IPS-11a (cell line): Measurements from ENCODE around the gene RAB44.
"Not testable (repeated sequence)": the region's sequence is repeated elsewhere in the genome, so short reads cannot be mapped to it uniquely, and the experiment has no call there.

ENCODE experiments used
- H3K4me3 ChIP-seq: one replicate; pipeline ENCODE4 v1.5.1; 2013; ENCODE audit warnings: low read depth, low read length, control low read depth

RAB44 gene

GRCh38 chr6:36686668-36687513, 10.7 kb upstream of the RAB44 start:
- H3K4me3 ChIP-seq: no peak overlapping the region

DNA sequence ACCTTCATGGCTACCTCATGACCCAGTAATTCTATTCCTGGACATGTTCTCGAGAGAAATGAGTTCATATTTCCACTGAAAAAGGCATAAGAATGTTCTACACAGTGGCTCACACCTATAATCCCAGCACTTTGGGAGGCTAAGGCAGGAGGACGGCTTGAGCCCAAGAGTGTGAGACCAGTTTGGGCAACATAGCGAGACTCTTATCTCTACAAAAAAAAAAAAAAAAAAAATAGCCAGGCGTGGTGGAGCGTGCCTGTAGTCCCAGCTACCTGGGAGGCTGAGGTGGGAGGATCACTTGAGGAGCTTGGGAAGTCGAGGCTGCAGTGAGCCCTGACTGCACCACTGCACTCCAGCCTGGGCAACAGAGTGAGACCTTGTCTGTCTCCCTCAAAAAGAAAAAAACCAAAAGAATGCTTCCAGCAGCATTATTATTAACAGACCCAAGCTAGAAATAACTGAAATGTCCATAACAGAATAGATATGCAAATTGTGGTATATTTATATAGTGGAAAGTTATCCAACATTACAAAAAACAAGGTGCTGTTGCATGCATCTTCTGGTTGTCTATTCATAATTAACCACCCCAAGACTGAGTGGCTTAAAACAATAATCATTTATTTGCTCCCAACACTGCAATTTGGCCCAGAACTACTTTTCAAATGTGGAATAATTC, 9.4 kb upstream of the RAB44 start:
- no peak overlapping the region for H3K4me3 ChIP-seq

- no peak overlapping the region for H3K4me3 ChIP-seq
Observed at GRCh38 chr6:36688739-36689075, 8.9 kb upstream of the RAB44 start.

DNA sequence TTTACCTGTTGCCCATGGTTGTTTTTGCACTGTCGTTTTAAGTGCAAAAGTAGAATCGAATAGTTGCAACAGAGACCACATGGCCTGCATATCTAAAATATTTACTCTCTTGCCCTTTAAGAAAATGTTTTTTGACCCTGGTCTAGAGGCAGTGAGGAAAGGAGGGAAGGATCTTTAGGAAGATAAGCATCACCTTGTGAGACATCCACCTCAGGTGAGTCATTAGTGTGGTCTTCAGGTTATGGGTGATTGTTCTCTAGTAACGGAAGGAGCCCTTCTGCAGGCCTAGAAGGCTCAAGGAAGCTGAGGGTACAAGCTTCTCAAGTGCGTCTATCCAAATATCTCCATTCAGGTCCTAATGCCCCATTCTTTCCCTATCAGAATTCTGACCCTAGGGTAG, 6.6 kb upstream of the RAB44 start:
- no peak overlapping the region for H3K4me3 ChIP-seq

GRCh38 chr6:36691612-36692011, 6.0 kb upstream of the RAB44 start:
- H3K4me3 ChIP-seq: no peak overlapping the region

GRCh38 chr6:36692220-36692619, 5.4 kb upstream of the RAB44 start:
- H3K4me3 ChIP-seq: no peak overlapping the region

- no peak overlapping the region for H3K4me3 ChIP-seq
Observed at GRCh38 chr6:36692861-36693702, 4.5 kb upstream of the RAB44 start.

DNA sequence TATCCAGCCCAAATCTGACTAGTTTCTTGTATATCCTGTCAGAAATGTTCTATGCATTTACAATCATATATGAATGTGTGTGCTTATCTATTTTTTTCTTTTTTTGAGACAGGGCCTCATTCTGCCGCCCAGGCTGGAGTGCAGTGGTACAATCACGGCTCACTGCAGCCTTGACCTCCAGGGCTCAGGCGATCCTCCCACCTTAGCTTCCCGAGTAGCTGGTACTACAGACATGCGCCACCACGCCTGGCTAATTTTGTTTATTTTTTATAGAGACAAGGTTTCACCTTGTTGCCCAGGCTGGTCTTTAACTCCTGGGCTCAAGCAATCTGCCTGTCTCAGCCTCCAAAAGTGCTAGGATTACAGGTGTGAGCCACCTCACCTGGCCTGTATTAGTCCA, 3.0 kb upstream of the RAB44 start:
- H3K4me3 ChIP-seq: no peak overlapping the region

DNA sequence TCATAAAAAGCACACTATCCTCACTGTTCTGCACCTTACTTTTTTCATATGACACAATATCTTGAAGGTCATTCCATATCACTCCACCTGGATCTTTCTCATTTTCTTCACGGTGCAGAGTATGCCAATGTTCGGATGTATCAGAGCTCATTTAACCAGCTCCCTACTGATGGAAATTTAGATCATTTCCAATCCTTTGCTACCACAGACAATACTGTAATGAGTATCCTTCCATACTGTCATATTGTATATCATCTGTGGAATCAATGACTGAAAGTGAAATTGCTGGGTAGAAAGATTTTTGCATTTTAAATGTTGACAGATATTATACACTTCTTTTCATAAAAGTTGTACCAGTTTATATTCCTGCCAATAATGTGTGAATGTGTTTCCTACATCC, 2.2 kb upstream of the RAB44 start:
- no peak overlapping the region for H3K4me3 ChIP-seq

- no peak overlapping the region for H3K4me3 ChIP-seq
Observed at GRCh38 chr6:36698196-36698595, 570 bp downstream of the RAB44 start.

DNA sequence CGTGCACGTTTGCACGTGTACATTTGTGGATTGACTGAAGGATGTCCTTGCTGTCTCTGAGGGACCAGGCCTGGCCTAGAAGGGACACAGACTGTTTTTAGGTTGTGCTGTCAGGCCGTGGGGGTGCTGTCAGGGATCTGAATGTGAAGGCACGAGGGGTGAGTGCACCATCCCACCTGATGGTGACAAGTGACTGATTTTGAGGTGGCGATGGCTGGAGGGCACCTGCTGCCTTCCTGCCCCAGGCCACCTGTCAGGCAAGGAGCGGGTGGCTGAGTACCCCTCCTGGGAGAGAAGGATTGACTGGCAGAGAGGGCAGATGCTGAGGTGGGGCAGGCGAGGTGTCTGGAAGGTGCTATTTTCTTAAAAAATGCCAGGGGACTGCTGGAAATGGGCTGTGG, 1.2 kb downstream of the RAB44 start:
- H3K4me3 ChIP-seq: no peak overlapping the region

DNA sequence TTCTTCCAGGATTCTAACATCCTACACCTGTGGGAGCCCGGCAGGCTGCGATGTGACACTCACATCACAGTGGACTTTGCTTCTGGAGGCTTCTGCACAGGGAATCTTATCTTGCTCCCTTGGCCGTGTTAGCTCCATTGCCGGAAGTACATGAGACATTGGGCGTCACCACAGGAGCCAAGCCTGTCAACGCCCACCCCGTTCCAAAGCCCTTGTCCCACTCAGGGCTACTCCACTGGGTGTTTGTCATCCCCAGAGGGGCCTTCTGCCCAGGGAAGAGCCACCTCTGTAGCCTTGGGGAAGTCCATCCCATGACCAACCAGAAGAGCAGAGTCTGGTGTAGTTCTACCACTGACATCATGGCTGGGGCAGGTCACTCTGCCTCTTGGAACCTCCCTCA, 1.7 kb downstream of the RAB44 start:
- no peak overlapping the region for H3K4me3 ChIP-seq

- H3K4me3 ChIP-seq: no peak overlapping the region
Observed at GRCh38 chr6:36700071-36700812, 2.6 kb downstream of the RAB44 start.

- no peak overlapping the region for H3K4me3 ChIP-seq
Observed at GRCh38 chr6:36700831-36701230, 3.2 kb downstream of the RAB44 start.

GRCh38 chr6:36701401-36701991, 3.9 kb downstream of the RAB44 start:
- H3K4me3 ChIP-seq: no peak overlapping the region

- no peak overlapping the region for H3K4me3 ChIP-seq
Observed at GRCh38 chr6:36702656-36703055, 5.0 kb downstream of the RAB44 start.

- H3K4me3 ChIP-seq: no peak overlapping the region
Observed at GRCh38 chr6:36703081-36703606, 5.5 kb downstream of the RAB44 start.

DNA sequence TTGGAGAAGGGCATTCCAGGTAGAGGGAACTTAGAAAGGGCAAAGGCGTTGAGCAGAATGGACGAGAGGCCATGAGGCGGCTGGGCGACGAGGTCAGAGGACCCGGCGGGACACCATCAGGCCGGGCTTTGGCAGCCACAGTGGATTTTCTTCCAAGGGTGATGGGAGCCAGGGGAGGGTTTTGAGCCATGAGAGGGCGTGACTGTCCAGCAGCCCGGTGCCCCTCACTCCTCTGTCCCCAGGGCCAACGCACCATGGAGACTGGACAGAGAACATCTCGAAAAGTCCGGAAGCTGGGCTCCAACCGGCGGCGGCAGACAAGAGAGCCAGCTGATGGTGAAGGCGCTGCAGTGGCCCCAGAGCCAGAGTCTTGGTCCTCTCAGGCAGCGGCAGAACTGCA, 6.4 kb downstream of the RAB44 start:
- no peak overlapping the region for H3K4me3 ChIP-seq

- H3K4me3 ChIP-seq: not testable (repeated sequence)
Observed at GRCh38 chr6:36704961-36705577, 7.4 kb downstream of the RAB44 start.

- no peak overlapping the region for H3K4me3 ChIP-seq
Observed at GRCh38 chr6:36706339-36706738, 8.7 kb downstream of the RAB44 start.
